ENCODE measurements around the gene SMPDL3B.

Gene SMPDL3B

GRCh38 chr1:27966402-27967105 is 31.8 kb downstream of the SMPDL3B start:
- DNase-seq (ENCODE audit: low spot score): no peak
- TF ChIP-seq CTCF (IDR thresholded peaks at IDR 0.05; ENCODE audit: extremely low read depth, insufficient read depth, missing control alignments): no peak
- in situ Hi-C loops (cut with MboI; ENCODE audit: low pct_unique_long_range_greater_than_20kb, low sequenced_read_pairs, unreplicated experiment): loop anchor here (10.0 kb wide), 1 partner anchor 102 kb away; no protein-coding TSS in a partner anchor

DNA sequence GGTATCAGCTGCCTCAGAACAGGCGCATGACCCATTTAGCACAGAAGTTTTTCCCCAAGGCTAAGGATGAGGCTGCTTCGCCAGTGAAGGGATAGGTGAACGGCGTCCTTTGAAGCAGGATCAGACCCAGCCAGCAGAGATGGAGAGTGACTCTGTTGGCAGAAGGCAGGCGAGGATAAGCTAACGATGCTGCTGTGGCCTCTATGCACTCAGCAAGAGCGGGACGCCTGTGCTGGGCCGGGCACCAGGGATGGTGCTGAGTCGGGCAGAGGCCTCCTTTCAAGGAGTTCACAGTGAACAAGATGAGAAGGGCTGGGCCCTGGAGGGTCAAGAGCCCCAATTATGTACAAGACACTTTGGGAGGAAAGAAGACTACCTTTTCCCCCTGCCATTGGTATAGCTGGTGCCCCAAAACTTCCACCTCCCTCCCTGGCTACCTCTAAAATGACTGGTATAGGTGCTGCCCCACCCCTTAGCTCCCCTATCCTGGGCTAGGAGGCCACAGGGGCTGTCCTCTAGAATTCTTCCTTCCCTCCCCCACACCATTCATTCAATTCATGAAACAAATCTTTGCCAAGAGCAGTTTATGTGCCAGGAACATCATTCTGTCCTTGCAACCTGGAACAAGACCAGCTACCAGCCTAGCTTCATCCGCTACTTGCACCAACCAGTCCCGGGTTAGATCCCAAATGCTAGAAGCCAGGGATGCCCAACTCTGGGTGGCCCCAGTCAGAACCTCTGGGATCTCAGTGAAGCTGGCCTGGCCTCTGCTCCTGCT is 32.5 kb downstream of the SMPDL3B start:
- no peak for DNase-seq (ENCODE audit: low spot score)
- no peak for TF ChIP-seq CTCF (IDR thresholded peaks at IDR 0.05; ENCODE audit: extremely low read depth, insufficient read depth, missing control alignments)
- in situ Hi-C loops (cut with MboI; ENCODE audit: low pct_unique_long_range_greater_than_20kb, low sequenced_read_pairs, unreplicated experiment): loop anchor here (10.0 kb wide), 1 partner anchor 102 kb away; no protein-coding TSS in a partner anchor

- TF ChIP-seq CTCF (IDR thresholded peaks at IDR 0.05; ENCODE audit: extremely low read depth, insufficient read depth, missing control alignments): no peak
- DNase-seq (ENCODE audit: low spot score): no peak
- in situ Hi-C loops (cut with MboI; ENCODE audit: low pct_unique_long_range_greater_than_20kb, low sequenced_read_pairs, unreplicated experiment): loop anchor here (10.0 kb wide), 1 partner anchor 103 kb away; no protein-coding TSS in a partner anchor
Measured at GRCh38 chr1:27967884-27968466, 33.2 kb downstream of the SMPDL3B start.

DNA sequence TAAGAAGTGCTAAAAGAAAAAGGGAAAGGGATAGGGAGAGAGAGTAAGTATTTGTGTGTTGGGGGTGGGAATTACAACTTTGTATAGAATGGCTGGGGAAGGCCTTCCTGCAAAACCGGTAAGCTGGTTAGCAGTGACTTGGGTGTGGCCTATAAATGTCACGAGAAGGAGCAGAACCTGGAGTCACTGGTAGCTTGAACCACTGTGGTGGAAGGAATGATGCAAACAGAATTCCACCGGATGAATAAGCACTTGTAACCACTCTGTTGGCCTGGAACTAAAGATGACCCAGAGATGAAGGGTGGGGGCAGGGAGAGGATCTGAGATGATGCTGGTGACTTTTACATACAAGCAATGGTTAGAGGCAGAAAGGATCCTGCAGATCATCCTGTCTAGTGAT is 33.9 kb downstream of the SMPDL3B start:
- in situ Hi-C loops (cut with MboI; ENCODE audit: low pct_unique_long_range_greater_than_20kb, low sequenced_read_pairs, unreplicated experiment): loop anchor here (10.0 kb wide), 1 partner anchor 104 kb away; no protein-coding TSS in a partner anchor
- TF ChIP-seq CTCF (IDR thresholded peaks at IDR 0.05; ENCODE audit: extremely low read depth, insufficient read depth, missing control alignments): no peak
- DNase-seq (ENCODE audit: low spot score): no peak

- in situ Hi-C loops (cut with MboI; ENCODE audit: low pct_unique_long_range_greater_than_20kb, low sequenced_read_pairs, unreplicated experiment): no loop called here
- TF ChIP-seq CTCF (IDR thresholded peaks at IDR 0.05; ENCODE audit: extremely low read depth, insufficient read depth, missing control alignments): no peak
- DNase-seq (ENCODE audit: low spot score): no peak
Measured at GRCh38 chr1:27970401-27970800, 35.6 kb downstream of the SMPDL3B start.

- TF ChIP-seq CTCF (IDR thresholded peaks at IDR 0.05; ENCODE audit: extremely low read depth, insufficient read depth, missing control alignments): no peak
- DNase-seq (ENCODE audit: low spot score): no peak
- in situ Hi-C loops (cut with MboI; ENCODE audit: low pct_unique_long_range_greater_than_20kb, low sequenced_read_pairs, unreplicated experiment): no loop called here
Measured at GRCh38 chr1:27971674-27972073, 36.9 kb downstream of the SMPDL3B start.

Data from GM13977 (cell line).